GM18861 (cell line): Measurements from ENCODE around the gene EFHD1.
"Not testable (repeated sequence)": the region's sequence is repeated elsewhere in the genome, so short reads cannot be mapped to it uniquely, and the experiment has no call there.

ENCODE experiments used
- ATAC-seq: cut with Tn5 transposase; IDR thresholded peaks from one replicate; pipeline ENCODE4 v1.9.1; 2021; ENCODE audit not compliant: unreplicated experiment

Gene EFHD1

GRCh38 chr2:232647261-232647660 is 13.9 kb downstream of the EFHD1 start:
- ATAC-seq = no peak

- no peak for ATAC-seq
These were observed 15.6 kb downstream of the EFHD1 start for GRCh38 chr2:232649033-232649432.

DNA sequence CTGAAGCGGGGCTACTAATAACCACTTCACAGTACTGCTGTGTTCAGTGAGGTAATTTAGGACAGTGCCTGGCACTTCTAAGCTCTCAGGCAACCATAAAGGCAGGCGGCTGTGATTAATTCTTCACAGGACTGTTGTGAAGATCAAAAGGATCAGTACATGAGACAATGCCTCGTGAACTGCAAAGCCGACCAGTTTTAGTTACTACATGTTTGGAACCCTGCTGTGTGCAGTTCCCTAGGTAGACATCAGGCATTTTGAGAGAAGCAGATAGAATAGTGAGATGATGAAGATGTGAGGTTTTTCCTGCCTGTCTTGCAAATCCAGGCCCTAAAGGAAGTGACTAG is 19.1 kb downstream of the EFHD1 start:
- ATAC-seq = no peak

GRCh38 chr2:232653441-232653840 is 20.0 kb downstream of the EFHD1 start:
- ATAC-seq = no peak

DNA sequence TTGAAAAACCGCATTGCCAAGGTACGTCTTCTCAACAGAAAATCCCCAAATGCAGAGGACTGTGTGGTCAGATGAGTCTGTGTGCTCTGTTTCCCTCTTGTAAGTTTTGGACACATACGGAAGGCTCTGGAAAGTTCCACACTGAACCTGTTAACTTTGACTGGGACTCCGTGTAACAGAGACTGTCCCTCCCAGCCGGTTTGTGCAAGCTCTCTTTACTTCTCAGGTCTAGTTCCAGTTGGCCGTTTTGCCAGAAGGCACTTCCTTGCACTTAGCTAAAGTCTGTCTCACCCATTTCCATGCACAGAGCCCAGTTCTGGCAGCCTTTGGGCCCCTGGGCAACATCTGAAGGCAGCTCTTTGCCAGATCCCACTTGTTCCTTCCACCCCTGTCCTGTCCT is 22.0 kb downstream of the EFHD1 start:
- ATAC-seq = no peak

DNA sequence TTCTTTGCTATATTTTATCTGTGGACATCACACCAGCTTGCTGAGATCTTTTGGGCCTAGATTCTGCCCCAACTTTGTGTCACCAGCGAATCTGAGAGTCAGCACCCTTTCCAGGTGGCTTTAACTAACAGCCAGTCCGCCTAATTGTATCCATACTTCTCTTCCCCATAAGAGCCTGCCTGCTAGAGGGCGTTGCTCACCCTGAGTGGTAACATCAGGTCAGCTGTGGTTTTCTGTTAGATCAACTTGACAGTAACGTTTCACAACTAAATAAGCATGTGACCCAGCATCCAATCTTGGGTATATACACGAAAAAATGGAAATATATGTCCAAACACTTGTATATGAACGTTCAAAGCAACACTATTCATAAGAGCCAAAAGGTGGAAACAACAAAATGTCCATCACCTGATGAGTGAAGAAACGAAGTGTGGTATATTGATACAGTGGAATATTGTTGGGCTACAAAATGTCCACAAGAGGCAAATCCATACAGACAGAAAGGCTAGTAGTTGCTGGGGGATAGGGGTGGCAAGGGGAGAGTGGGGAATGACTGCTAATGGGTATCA is 24.9 kb downstream of the EFHD1 start:
- ATAC-seq = no peak

DNA sequence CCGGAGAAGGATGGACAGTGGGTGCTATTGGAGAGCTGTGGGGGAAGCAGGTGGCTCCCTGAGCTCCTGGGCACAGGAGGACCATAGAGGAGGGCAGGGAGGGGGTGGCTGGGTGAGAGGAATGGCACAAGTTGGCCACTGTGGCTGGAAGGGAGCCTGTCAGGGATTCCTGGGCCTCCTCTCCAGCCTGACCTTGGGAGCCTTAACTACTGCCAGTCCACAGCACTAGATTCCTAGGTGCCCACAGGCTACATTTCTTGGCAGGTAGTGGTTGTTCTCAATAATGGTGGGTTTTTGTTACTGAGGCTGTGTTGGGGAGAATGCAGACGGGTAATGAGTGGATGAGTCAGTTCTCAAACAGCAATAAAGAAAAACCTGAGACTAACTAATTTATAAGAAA is 26.0 kb downstream of the EFHD1 start:
- ATAC-seq = no peak

DNA sequence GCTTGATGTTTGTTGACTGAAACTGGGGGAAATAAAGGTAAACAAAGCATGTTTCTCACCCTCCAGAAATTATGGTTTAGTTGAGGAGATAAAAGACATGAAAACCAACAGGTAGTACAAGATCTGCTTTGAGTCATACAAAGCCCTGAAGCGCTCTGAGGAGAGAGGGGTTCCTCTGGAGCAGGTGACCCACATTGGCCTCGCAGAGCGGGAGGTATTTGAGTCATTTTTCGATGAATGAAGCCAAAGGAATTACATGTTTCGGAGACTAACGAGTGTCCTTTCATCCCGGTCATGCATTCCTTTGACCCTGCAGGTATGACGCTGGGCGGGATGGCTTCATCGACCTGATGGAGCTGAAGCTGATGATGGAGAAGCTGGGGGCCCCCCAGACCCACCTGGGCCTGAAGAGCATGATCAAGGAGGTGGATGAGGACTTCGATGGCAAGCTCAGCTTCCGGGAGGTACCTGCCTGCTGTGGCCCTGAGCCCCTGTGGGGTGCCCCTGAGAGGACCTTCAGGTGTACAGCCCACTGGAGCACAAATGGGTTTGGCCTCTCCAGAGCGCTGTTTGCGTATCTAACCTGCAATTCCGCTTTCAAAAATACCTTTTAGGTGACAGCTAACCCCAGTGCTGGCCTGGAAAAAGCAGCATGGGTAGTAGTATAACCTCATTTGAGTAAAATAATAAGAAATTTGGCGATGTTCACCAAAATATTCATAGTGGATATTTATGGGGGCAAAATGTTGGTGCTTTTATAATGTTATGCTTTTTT is 29.3 kb downstream of the EFHD1 start:
- no peak for ATAC-seq

DNA sequence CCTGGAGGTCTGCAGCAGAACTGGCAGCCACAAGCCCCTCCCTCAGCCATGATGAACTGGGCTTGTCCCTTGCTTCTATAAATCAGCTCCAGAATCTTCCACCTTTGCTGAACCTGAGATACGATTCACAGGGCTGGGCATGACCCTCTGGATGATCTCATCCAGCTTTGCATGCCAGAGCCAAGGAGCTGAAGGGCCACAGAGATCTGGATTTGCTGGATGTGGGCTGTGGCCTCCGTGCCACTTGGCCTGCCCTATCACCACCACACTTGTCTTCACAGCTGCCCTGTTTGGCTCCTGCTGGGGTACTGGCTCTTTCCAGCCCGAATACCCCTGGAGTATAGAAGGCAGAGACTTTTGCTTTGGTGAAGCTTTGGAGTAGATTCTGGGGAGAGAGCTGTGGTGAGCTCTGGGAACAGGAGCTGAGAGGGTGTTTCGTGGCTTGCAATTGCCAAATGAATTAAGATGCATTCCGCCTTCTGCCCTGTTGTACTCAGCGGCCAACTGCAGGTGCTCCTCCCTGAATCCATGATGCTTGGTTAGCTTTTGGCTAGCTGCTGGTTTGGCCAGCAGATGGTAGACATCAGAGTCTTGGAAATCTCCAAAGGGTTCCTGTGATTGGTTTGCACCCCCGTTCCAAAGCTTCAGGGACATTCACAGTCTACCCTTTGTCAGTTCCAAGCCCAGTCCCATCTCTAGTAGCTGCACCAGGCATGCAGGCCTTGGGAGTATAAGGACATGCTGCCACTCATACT is 32.8 kb downstream of the EFHD1 start:
- no peak for ATAC-seq

- no peak for ATAC-seq
These were observed 34.7 kb downstream of the EFHD1 start for GRCh38 chr2:232667989-232668583.

DNA sequence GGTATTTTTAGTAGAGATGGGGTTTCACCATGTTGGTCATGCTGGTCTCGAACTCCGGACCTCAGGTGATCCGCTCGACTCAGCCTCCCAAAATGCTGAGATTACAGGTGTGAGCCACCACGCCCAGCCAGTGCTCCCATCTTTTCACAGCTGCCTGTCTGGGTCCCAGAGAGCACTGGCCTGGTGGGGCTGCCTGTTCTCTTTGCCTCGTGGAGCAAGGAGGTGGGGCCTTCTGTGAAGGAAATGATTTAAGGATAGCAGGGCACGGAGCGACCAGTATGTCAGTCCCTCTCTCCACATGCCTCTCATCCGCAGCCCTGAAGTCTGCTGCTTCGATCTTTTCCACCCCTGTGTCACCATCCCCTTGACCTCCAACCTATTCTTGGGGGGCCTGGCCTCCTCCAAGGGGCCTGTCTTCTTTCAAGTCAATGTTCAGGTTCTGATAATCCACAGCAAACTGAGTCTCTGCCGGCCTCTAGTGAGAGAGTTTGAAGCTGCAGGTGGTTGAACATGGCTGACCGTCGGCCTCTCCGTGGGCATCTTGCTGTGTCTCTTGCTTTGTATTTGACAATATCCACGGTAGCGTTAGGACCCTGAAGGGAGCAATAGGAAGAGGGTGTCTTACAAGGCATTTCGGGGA is 35.5 kb downstream of the EFHD1 start:
- no peak for ATAC-seq

DNA sequence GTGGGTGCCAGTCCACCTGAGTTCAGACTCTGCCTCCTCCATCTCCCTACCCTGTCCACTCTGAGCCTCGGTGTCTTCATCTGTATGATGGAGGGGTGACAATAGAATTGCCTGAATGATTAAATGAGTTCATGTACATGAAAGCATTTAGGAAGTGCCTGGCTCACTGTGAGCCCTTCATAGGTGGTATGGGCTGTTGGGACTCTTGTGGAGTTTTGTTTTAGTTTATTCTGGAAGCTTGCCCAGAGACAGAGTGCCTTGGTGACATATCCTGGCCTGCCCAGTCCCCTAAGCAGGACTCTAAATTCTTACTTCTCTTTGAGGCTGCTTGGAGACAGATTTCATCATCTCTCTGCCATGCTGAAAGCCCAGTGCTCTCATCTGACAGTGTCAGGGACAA is 39.2 kb downstream of the EFHD1 start:
- no peak for ATAC-seq

- no peak for ATAC-seq
These were observed 41.1 kb downstream of the EFHD1 start for GRCh38 chr2:232674491-232674890.

DNA sequence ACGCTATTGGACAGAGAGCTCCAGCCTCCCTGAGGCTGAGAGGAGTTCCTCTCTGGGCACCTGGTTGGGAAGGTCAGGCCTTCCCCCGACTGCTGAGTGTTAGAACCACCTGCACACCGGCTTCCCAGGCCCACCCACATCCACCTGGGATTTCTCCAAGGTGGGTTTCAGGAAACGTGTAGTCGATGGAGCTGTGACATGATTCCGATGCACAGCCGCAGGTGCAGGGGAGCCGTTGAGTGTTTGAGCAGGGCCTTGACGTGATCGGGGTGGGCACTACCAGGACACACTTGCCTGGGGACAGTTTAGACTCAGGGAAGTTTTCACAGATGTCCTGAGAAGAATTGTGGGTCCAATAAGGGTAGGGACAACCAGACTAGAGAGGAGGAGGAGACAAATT is 42.0 kb downstream of the EFHD1 start:
- ATAC-seq = no peak

DNA sequence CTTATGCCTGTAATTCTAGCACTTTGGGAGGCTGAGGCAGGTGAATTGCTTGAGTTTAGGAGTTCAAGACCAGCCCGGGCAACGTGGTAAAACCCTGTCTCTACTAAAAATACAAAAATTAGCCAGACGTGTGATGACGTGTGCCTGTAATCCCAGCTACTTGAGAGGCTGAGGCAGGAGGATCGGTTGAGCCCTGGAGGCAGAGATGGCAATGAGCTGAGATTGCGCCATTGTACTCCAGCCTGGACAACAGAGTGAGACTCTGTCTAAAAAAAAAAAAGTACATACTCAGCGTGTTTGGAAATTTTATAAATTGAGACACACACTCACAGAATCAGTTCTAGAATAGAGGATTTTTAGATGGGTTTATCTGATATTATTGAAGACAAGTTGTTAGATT is 46.6 kb downstream of the EFHD1 start:
- no peak for ATAC-seq

DNA sequence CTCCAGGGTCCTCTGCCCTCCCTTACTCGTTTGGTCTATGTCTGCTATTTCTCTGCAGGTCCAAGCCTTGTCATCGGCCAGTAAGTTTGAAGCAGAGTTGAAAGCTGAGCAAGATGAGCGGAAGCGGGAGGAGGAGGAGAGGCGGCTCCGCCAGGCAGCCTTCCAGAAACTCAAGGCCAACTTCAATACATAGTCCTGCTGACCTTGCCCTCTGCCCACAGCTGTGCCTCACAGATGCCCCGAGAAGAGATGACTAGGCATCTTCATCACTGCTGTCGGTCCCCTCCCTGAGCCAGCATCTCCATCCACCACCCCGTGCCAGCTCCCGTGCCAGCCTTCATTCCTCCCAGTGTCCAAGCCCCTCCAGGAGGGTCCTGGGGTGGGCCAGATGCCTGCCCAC is 48.1 kb downstream of the EFHD1 start:
- no peak for ATAC-seq

DNA sequence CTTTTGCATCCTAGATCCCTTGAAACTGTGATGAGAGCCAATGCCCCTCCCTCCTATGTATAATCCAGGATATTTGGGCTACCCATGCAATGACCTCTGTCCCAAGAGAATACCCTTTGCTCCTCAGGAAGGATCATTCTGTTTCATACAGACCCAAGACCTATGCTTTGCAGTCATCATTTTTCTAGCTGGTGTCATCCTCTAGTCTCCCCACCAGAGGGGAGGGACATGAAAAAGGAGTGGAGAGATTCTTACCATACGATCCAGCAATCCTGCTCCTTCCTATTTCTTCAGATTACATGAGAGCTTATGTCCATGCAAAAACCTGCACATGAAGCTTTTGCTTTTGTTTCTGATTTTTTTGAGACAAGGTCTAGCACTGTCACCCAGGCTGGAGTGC is 50.0 kb downstream of the EFHD1 start:
- ATAC-seq = no peak

- not testable (repeated sequence) for ATAC-seq
These were observed 52.0 kb downstream of the EFHD1 start for GRCh38 chr2:232685391-232685790.

- ATAC-seq = no peak
These were observed 54.2 kb downstream of the EFHD1 start for GRCh38 chr2:232687382-232688160.

DNA sequence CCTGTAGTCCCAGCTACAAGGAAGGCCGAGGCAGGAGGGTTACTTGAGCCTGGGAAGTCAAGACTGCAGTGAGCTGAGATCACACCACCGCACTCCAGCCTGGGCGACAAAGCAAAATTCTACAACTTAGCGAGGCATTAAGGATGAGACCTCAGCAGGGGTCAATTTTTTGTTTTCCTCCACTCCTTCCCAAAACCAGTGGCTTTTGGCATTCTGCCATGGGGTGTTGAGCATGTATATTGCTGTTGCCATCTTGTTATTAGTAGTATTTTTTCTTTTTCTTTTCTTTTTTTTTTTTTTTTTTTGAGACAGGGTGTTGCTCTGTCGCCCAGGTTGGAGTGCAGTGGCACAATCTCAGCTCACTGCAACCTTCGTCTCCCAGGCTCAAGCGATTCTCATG is 54.8 kb downstream of the EFHD1 start:
- ATAC-seq = no peak
